GM12892 (cell line): Measurements from ENCODE around the gene KPNA6.

ENCODE experiments used
- POLR2A ChIP-seq: IDR thresholded peaks from 2 replicates; pipeline ENCODE4 v1.6.1; 2011; ENCODE audit warnings: low read depth, low read length, control low read depth
- POLR2AphosphoS5 ChIP-seq: IDR thresholded peaks from 2 replicates; pipeline ENCODE4 v1.6.1; 2011; ENCODE audit warnings: low read depth, low read length, control low read depth
- TAF1 ChIP-seq: IDR thresholded peaks from 2 replicates; pipeline ENCODE4 v1.6.1; 2011; ENCODE audit warnings: low read depth, mild to moderate bottlenecking, control low read depth, low read length, borderline replicate concordance

DNA sequence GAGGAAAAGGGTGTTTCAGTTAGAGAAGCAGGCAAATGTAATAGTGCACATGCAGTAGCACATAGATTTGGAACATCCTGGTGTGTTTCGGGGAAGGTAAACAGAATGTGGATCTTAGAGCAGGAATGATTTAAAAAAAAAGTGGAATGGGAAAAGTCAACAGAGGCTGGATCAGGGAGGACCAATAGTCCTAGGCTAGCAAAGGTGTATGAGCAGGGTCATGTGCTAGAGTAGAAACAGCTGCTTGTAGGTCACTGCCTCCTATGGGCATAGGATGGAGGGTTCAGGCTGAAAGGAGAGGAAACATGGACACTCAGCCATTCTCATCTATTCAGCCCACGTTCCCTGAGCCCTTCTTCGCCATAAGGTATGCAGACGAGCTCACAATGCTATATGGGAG is 3.7 kb upstream of the KPNA6 start:
- TF ChIP-seq POLR2A (no peak), POLR2AphosphoS5 (no peak), TAF1 (no peak)
